ENCODE data around the gene EBF4. TPM values are rescaled to one million over a fixed set of nuclear protein-coding genes. Genes with fewer than 3 reads are reported as not detected.
"Not testable (repeated sequence)": the region's sequence is repeated elsewhere in the genome, so short reads cannot be mapped to it uniquely, and the experiment has no call there.

The EBF4 gene
- total RNA-seq, 4 donors from 2014 or later, result 0.36 to 1.5 (median 1.1) TPM; not detected in 1

- in situ Hi-C loops (cut with MboI; ENCODE audit: low sequenced_read_pairs in 4 of 4), result no loop called here
Measured at GRCh38 chr20:2694519-2694918, 1.9 kb downstream of the EBF4 start.

GRCh38 chr20:2695206-2695983, 2.8 kb downstream of the EBF4 start:
- ATAC-seq (no peak), DNase-seq (no peak)
- Histone ChIP-seq H3K4me1 (no peaks in the 10 kb centered on the region), H3K27ac (no peak overlapping the region), H3K36me3 (no peaks in the 10 kb centered on the region), H3K27me3 (peaks cover 21 to 35% (median 29%) of the 10 kb centered on the region in 3 donors), H3K4me3 (no peak overlapping the region), H3K9me3 (no peaks in the 10 kb centered on the region)
- no peak for TF ChIP-seq POLR2A (IDR thresholded peaks at IDR 0.05)
- no peak for TF ChIP-seq CTCF (IDR thresholded peaks at IDR 0.05 in 4 of 5, conservative IDR thresholded peaks at IDR 0.05 in 1 of 5)
- in situ Hi-C loops (cut with MboI; ENCODE audit: low sequenced_read_pairs in 4 of 4), result no loop called here
- intact Hi-C loops (cut with DNase I; ENCODE audit: low total_unique reads), result no loop called here

More at GRCh38 chr20:2694519-2694918, 1.9 kb downstream of the EBF4 start:
- Histone ChIP-seq H3K27me3 (peaks cover 21 to 35% (median 29%) of the 10 kb centered on the region in 3 donors), H3K9me3 (no peaks in the 10 kb centered on the region), H3K27ac (no peak overlapping the region), H3K4me1 (no peaks in the 10 kb centered on the region), H3K4me3 (no peak overlapping the region), H3K36me3 (no peaks in the 10 kb centered on the region)
- TF ChIP-seq POLR2A (IDR thresholded peaks at IDR 0.05) (no peak), CTCF (IDR thresholded peaks at IDR 0.05 in 4 of 5, conservative IDR thresholded peaks at IDR 0.05 in 1 of 5) (no peak)
- no peak for DNase-seq
- no peak for ATAC-seq
- intact Hi-C loops (cut with DNase I; ENCODE audit: low total_unique reads), result no loop called here

DNA sequence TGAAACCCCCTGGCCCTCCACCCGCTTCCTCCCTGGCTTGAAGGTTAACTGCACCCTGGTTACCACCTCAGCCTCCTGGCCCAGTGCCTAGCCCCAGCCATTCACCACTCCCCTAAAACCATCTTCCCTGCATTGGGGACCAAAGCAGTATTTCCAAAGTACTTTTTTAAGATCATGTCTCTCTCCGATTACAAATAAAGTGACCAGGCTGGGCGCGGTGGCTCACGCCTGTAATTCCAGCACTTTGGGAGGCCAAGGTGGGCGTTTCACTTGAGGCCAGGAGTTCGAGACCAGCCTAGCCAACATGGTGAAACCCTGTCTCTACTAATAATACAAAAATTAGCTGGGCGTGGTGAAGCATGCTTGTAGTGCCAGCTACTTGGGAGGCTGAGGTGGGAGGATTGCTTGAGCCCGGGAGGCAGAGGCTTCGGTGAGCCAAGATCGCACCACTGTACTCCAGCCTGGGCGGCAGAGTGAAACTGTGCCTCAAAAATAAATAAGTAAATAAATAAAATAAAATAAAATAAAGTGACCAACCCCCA, 3.5 kb downstream of the EBF4 start:
- H3K4me3 ChIP-seq; in situ Hi-C loops (cut with MboI; ENCODE audit: low sequenced_read_pairs in 4 of 4); H3K9me3 ChIP-seq; H3K36me3 ChIP-seq; ATAC-seq; H3K4me1 ChIP-seq; DNase-seq; H3K27ac ChIP-seq; intact Hi-C loops (cut with DNase I; ENCODE audit: low total_unique reads): not testable (repeated sequence)
- H3K27me3 ChIP-seq, result peaks cover 21 to 33% (median 29%) of the 10 kb centered on the region in 3 donors

- intact Hi-C loops (cut with DNase I; ENCODE audit: low total_unique reads), result no loop called here
- H3K36me3 ChIP-seq, result no peaks in the 10 kb centered on the region
Measured at GRCh38 chr20:2696646-2697045, 4.1 kb downstream of the EBF4 start.

More at GRCh38 chr20:2696646-2697045, 4.1 kb downstream of the EBF4 start:
- ATAC-seq (no peak), DNase-seq (no peak)
- H3K4me1 ChIP-seq, result no peaks in the 10 kb centered on the region
- H3K27me3 ChIP-seq, result peaks cover 21 to 30% (median 26%) of the 10 kb centered on the region in 3 donors
- TF ChIP-seq CTCF (IDR thresholded peaks at IDR 0.05 in 4 of 5, conservative IDR thresholded peaks at IDR 0.05 in 1 of 5) (no peak), POLR2A (IDR thresholded peaks at IDR 0.05) (no peak)
- H3K9me3 ChIP-seq, result no peaks in the 10 kb centered on the region
- in situ Hi-C loops (cut with MboI; ENCODE audit: low sequenced_read_pairs in 4 of 4), result no loop called here
- H3K4me3 ChIP-seq, result no peak overlapping the region
- no peak overlapping the region for H3K27ac ChIP-seq
